Fibroblast of skin of abdomen (primary cell): ENCODE data around the gene NPTXR.
A peak's percentile ranks its signal among the peaks of the same experiment; 100 is the strongest.

Experiments used
- DNase-seq: peaks from one replicate; pipeline ENCODE4 v3.0.0-alpha.2; 2013

The NPTXR gene

DNA sequence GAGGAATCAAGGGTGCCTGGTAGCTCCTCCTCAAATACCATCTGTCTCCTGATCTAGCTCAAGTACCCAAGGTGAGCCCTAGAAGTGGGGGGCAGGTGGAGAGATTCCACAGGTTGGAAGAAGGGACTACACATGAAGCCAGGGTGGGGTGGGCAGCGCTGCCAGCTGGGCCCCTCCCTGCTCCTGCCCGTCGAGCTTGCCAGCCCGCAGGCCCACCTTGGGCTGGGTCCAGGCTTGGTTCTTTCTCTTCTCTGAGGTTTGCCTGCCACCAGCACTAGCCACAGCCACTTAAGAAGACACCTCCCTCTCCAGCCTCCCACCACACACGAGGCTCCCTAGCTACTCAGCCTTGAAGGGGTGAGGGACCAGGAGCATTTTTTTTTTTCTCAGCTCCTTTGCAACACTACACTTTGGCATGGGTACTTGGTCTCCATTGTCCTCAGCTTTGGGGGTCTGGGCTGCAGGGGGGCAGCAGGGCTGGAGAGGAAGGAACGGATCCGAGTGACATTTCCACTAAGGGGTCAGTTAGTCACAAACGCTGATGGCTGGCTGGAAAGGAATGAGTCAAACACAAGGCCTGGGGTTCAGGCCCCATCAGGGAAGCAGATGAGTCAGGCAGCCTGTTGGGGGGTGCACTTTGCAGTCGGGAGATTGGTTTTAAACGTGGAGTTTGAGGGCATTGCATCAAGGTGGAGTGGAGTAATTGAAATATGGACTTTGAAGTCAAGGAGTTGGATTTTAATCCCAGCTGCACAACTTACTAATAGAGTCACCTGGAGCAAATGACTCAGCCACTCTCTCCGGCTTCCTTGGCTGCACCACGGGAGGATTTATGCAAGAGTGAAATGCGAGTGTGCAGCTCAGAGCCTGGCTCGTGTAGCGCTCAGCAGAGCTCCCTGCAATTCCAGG, 7.4 kb upstream of the NPTXR start:
- peak; percentile 57 for DNase-seq

DNA sequence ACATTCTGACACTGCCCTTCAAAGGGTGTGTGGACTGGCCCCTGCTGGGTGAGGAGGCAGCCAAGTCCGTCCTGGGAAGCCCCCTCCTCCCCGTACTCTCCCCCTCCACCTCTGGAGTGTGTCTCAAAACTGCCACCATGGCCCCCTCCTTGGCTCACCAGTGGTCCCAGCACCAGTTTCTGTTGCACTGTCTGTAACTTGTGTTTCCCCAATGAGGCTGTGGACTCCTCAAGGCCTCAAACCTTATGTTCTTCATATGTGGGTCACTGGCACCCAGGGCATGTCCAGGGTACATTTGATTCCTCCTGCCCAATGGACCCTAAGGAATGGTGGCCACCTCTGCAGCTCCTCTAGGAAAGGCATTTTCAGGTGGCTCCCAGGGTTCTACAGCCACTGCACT, 6.6 kb upstream of the NPTXR start:
- no peak for DNase-seq

DNA sequence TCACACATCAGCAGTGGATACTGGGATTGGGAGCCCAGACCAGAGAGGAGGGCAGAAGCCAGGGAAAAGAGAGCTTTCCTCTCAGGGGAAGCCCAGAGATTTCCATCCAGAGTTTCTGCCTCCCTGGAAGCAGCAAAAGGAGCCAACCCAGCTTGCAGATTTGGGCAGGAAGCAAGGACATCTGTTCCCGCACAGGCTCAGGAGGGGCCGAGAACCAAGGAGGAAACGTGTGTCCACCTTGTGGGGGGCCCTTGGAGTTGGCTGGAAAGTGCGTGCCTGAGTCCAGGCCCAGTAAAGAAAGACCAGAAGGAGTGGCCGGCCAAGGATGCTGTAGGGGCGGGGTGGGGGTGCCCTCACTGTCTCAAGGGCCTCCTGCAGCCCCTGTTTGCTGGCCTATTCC, 6.0 kb upstream of the NPTXR start:
- DNase-seq, result no peak

DNA sequence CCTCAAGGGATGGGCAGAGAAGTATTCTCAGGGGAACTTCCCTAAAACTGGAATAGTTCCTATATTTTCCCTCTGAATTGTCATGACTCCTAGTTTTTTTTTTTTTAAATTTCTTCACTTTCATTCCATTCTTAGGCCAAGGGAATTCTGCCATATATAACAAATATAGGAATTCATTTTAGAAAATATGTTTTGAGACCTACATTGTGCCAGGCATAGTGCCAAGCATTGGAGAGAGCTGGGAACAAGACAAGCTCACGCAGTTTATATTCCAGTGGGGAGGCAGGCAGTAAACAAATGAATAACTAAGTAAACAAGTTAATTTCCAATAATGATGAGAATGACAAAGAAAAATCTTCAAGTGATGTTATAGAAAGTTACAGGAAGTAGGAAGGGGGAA, 2.6 kb upstream of the NPTXR start:
- DNase-seq, result no peak

DNA sequence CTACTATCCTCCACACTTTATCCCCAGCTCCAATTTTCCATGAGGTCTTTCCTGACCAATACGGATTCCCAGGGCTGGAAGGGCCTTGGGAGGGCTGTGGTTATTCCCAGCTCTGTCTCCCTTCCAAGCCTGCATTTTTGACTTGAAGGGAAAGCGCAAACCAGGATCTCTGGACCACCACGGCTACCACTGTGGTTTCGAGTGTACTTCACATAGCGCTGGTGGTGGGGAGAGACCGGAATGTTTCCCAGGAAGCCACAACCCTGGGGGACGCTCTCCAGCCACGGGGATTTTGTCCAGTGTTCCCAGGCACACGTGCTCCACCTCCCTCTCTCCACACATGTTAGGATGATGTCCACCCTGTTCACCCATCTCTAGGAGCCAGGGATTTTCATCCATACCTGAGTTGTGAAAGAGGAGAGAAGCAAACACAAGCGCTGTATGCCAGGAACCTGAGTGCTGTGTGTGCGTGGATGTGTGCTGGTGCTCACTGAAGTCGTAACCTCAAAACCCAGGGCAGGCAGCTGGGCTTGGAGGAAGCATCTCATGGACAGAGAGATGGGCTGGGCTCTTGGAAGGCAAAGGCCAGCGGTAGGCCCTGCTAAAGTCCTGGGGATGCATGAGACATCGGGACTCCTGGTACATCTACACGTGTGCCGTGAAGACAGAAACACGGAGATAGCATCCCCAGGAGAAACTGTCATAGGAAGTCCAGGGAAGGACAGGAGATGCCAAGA, 1.3 kb upstream of the NPTXR start:
- peak; percentile 67 for DNase-seq

DNA sequence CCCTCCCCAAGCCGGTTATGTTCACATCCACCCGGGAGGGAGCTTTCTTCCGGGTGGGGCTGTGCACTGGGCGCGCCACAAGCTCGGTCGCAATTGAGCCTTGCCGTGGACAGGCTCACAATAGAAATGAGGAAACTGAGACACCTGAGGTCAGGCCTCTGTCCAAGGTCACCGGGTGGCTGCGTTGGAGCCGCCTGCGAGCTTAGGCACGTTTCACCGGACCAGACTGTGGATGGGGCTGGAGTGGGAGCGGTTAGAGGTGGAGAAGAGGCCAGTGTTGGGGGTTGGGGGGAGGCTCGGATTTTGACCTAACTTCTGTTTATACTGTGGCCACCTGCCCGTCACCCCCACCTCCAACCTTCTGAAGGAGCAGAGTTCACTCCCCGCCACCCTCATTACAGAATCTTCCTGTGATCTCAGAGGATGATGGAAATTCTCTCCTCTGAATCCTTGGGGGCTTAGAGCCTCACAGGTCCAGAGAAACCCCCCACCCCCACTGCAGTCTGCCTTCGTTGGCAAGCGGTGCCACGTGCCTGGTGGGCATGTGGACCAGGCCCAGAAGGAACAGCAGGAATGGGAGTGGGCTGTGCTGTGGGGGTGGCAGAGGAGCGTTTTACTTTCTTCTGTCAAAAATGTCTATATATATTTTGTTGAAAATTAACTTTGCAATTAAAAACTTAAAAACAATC, 631 bp upstream of the NPTXR start:
- DNase-seq, result no peak

DNA sequence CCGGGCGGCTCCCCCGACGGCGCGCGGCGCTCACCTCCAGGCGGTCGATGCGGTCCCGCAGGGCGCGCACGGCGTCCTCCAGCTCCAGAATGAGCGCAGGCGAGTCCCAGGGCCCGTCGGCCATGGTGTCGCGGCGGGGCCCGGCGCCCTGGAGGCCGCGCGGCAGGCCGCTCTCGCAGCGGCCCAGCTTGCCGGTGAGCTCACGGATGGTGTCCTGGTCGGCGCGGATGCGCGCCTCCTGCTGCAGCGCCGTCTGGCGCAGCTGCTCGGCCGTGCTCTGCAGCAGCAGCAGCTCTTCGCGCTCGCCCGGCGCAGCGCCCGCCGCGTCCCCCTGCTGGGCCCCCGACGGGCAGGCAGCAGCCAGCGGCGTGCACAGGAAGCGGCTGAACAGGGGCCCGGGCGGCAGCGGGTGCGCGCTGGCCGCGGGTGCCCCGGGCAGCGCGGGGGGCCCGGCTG, 599 bp downstream of the NPTXR start:
- peak; percentile 76 for DNase-seq

DNA sequence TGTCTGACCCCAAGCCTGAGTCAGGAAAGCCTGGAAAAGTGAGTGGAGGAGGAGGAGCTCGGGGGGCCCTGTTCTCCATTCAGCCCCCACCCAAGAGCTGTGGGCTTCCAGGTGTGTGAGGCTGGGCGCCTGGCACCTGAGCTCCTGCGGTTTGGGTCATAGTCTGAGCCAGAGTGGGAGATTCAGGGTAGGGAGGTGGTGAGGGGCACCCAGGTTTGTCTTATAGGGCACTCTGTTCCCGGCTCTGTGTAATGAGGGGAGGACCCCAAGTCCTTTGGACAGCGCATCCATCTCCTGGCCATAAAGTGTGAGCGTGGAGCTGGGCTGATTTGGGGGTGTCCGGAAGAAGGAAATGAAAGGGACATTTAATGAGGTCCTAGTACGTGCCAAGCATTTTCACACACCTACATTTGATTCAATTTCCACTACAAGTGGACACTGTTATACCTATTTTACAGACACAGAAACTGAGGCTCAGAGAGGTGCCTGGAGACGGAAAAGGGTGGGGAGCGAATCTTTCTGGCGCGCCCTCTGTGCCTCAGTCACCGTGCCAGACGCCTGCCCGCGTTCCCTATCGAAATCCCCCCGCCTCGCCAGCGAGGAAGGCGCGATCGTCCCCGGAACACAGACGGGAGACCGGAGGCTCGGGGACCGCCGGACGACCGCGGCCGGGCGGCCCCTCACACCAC, 1.2 kb downstream of the NPTXR start:
- DNase-seq, result no peak

DNA sequence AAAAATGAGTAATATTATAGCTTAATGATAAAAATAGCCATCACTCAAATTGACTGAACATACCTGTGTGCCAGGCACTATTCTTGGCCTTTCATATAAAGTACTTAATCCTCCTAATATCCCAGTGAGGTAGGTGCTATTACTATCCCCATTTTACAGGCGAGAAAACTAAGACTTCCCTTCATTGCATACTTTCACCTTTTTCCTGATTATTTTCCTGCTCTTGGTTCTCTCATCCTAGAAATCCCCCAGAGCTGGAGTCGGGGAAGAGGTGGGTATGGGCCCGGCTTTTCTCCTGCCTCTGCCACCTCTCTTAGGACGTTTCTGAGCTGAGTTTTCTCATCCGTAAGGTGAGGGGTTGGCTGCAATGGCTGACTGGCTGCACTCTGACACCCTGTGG, 2.2 kb downstream of the NPTXR start:
- DNase-seq, result no peak

DNA sequence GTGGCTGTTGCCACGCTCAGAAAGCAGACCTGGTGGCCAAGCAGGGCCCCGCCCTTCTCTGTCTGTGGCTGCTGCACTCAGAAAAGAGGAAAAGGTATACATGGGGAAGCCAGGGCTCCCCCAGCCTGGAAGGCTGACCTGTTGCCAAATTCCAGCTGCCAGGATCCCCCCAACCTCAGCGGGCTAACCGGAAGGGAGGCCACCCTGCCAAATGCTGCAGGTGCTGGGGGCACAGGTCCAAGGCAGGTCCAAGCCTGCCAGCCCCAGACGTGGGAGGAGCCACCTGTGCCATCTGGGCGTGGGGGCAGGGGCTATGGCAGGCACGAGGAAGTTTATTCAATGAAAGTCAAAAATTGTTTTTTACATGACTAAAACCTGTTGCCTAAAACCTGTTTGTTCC, 2.6 kb downstream of the NPTXR start:
- DNase-seq, result no peak

DNA sequence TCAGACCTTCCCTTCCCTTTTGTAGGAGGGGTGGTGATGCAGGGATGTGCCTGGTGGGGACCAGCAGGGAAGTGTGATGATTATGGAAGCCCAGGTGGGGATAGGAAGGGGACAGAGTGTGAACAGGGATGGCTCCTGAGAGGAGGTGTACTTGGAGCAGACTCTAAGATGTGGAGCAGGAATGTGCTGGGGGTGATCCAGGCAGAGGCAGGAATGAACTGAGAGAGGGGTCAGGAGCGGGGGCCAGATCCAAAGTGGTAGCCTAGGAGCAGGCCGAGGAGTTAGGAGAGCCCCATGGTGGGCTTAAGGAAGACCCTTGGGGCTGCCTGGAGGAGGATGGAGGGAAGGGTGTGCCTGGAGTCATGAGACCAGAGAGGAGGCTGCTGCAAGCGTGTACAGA, 3.7 kb downstream of the NPTXR start:
- DNase-seq, result no peak

DNA sequence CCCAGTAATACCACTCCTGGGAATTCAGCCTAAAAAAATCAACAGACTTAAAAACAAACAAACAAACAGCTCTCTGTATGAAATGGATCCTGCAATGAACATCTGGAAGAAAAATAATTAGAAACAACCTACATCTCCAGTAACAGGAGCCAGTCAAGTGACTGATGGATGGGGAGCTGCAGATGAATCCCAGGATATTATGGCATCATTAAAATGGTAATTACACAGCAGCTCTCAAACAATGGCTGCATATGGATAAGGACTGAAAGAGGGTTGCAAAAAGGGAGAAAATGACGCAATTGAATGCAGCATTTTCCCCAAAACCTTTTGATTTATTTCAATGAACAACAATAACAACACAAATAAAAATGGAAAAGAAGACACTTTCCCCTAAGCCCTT, 4.1 kb downstream of the NPTXR start:
- no peak for DNase-seq

DNA sequence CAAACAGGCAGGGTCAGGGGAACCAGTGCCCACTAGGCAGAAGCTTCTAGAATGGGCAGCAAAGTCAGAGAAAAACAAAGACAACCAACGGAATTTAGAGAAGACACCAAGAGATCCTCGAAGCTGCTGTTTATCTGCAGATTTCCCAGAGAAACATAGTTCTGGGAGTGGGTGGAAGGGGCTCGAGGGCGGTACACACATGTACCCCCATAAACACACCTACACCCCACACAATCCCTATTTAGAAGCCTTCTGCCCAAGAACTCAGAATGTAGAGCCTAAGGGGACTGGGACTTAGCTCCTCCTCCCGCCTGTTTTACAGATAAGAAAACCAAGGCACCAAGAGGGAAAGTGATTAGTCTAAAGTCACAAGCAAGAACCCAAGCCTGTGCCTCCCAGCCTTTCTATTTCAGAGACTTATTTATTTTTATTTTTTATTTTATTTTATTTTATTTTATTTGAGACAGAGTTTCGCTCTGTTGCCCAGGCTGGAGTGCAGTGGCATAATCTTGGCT, 6.4 kb downstream of the NPTXR start:
- DNase-seq, result no peak

DNA sequence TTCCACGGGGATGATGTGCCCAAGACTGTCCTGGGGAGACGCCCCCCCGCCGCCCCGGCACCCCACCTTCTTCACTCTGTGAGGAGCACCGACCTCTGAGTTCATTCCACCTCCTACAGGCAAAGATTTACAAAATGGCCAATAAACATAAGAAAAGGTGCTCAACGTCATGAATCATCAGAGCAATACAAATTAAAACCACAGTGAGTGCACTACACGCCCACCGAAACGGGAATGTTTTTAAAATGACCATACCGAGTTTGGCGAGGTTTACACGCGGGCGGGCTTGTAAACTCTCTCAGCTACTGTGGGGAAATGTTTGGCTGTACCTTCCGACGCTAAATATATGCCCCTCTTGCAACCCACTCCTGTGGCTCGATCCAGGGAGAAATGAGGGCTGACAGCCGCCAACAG, 7.9 kb downstream of the NPTXR start:
- peak; percentile 27 for DNase-seq

DNA sequence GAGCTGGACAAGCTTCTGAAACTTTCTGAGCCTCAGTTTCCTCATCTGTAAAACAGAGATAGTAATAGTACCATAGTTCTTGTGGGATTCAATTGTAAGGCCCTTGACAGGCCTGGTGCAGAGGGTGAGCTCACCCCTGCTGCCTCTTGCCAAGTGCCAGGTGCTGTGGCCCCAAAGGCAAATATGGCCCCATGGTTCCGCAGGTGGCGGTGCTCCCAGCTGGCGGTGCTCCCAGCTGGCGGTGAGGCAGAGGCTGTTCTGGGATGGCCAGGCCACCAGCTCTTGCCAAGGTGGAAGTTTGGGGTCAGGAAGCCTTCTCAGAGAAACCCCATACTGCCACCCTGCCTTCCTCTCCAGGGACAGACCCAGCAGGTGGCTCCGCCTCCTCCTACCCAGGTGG, 8.8 kb downstream of the NPTXR start:
- DNase-seq, result no peak

DNA sequence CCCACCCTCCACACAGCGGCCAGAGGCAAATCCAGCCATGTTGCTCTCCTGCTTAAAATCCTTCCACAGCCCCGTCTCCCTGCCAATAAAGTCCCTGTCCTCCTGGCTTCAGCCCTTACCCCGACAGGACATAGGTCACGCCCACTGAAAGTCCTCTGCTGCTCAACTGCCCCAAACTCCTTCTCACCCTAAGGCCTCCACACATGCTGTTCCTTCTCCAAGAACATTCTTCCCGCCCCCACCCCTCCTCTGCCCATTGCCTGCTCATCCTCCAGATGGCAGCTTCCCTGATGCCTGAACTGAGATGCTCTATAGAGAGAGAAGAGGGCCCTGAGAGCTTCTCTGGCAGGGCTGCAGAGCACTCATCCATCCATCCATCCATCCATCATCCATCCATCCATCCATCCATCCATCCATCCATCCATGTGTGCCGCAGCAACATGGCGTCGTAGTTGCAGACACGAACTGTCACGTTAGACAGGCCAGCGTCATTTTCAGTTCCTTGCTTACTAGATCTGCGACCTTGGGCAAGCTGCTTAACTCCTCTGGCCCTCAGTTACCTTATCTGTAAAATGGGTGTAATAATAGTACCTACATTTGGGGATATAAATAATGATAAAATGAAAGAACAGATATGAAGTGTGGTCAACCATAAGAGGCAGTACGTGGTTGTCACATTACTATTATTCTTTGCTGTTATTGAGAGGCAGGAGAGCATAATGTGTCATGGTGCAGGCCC, 9.4 kb downstream of the NPTXR start:
- no peak for DNase-seq

DNA sequence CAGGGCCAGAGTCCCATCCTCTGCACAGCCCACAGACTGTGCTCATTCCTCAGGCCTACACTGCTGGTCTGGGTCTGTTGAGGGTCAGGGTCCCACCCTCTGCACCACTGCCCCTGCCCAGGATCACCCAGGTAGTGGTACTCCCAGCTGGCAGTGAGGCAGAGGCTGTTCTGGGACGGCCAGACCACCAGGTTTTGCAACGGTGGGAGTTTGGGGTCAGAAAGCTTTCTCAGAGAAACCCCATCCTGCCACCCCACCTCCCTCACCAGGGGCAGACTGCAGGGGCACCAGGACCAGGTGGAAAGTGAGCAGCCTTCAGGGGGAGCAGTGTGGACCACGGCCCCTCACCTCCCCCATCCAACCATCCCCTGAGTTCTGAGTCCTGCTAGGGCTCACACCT, 10.8 kb downstream of the NPTXR start:
- DNase-seq, result no peak

DNA sequence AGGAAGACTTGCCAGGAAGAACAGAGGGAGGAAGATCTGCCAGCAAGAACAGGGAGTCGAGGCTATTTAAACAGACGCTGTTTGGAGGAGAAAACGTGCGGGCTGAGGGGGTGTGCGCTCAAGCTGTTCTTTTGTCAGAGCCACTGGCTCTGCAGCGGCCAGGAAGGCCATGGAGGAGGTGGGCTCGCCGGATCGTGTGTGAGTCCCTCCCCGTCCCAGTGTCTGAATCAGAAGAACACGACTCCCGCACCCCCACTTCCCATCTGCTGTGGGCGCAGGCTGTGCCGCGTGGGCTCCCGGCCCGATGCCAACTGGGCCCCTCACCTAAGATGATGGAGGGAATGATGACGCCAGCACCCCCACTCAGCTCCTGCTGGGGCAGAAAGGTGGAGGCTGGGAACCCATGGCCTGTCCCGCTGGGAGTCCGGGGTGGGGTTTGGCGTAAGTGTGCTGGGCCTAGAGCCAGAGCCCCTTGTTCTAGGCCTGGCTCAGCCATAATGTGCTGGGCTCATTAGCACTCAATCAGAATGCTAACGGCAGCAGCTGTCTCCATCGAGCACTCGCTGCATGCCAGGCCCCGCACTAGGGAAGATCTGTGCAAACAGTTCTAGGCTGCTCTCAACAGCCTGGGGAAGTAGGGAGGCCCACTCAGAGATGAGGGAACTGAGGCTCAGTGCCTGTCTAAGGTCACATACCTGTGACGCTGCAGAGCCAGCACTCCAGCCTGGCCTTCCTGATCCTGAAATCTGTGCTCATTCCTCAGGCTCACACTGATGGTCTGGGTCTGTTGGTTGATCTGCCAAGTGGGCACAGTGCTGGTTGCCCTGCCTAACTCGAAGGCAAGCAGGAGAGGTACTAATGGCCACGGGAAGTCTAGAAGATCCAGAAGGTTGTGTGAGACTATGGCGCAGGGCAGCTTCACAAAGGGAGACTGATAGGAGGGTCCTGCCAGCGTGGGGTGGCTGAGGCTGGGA, 11.5 kb downstream of the NPTXR start:
- DNase-seq, result no peak

DNA sequence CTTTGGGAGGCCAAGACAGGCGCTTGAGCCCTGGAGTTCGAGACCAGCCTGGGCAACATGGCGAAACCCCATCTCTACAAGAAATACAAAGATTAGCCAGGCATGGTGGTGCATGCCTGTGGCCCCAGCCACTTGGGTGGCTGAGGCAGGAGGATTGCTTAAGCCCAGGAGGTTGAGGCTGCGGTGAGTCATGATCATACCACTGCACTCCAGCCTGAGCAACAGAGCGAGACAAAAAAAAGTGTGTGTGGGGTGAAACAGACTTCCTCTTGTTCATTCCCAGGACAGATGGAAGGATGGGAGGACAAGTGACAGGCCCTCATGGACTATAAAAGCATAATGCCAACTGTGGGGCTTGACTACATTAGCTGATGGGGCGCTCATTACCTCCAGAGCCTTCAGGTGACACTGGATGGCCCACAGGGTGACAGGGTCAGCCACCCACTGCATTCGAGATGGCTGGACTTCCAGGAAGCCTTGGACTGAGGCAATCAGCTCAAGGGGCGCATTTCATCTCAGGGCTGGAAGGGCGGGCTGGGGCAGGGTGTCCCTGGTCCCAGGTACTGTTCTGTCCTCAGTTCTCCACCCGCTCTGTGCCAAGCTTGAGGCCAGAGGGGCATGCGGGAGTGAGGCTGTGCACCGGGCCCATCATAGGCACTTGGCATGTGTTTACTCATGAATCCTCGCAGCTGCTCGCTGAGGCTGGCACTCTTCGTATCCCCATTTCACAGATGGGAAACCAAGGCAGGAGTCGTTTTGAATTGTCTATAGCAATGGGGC, 12.5 kb downstream of the NPTXR start:
- DNase-seq, result peak; percentile 58

DNA sequence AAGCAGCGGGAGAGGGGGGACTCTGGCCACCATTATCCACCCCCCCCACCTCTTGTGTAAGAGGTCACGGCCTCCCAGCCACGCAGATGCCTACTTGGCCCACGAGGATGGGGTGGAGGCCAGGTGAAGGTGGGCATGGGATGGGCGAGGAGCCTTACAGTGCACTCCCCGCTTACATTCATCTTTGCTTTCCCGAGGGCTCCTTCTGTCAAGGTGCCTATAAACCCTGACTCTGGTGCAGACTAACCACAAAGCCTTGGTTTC, 13.1 kb downstream of the NPTXR start:
- no peak for DNase-seq
